ENCODE data around the gene CATSPER3. TPM values are rescaled to one million over a fixed set of nuclear protein-coding genes. Genes with fewer than 3 reads are reported as not detected.

CATSPER3 gene
- total RNA-seq, 1 experiment from 2014 or later, result 0.50 TPM

GRCh38 chr5:134968055-134968454 is 348 bp downstream of the CATSPER3 start:
- H3K23me2 ChIP-seq (ENCODE audit: insufficient read length, low read depth, low read length, poor library complexity, severe bottlenecking), result no peaks in the 10 kb centered on the region
- H3K14ac ChIP-seq (ENCODE audit: insufficient read depth, low read length), result no peak overlapping the region
- no peak overlapping the region for H3K9ac ChIP-seq (ENCODE audit: extremely low read depth, insufficient read length, low read length)
- no peak overlapping the region for H4K91ac ChIP-seq (ENCODE audit: insufficient read length, low read depth, low read length)
- no peak overlapping the region for H3K4me2 ChIP-seq (ENCODE audit: insufficient read depth, insufficient read length, low read length)
- H4K5ac ChIP-seq (ENCODE audit: insufficient read length, low read depth, low read length), result no peak overlapping the region
- no peak overlapping the region for H2BK5ac ChIP-seq (ENCODE audit: insufficient read length, low read length)
- H4K8ac ChIP-seq (replicated peaks; ENCODE audit: insufficient read length, low read depth, low read length), result no peak overlapping the region
- no peak overlapping the region for H2AFZ ChIP-seq (ENCODE audit: low read length)
- no peak overlapping the region for H3K56ac ChIP-seq (ENCODE audit: insufficient read length, low read depth, low read length)
- H3K79me2 ChIP-seq (ENCODE audit: insufficient read depth, low read length), result no peaks in the 10 kb centered on the region
- no CpG with 5 or more reads among the region's 3 CpGs for WGBS (ENCODE audit: extremely low coverage, insufficient read length, low lambda C conversion rate)
- no peaks in the 10 kb centered on the region for H3K79me1 ChIP-seq (ENCODE audit: insufficient read depth, low read depth, low read length, poor library complexity, severe bottlenecking)
- no peak overlapping the region for H2BK20ac ChIP-seq (ENCODE audit: low read depth, low read length, poor library complexity, severe bottlenecking)
- H3K9me3 ChIP-seq (ENCODE audit: control insufficient read depth, low read depth, low read length), result no peaks in the 10 kb centered on the region
- H3K18ac ChIP-seq (ENCODE audit: insufficient read length, low read depth, low read length), result no peak overlapping the region
- no peak overlapping the region for H2BK120ac ChIP-seq (ENCODE audit: low read depth, low read length, poor library complexity, severe bottlenecking)
- Mint-ChIP-seq H3K36me3 (ENCODE audit: insufficient read depth in 1 of 3, low read depth in 3 of 3) (peaks cover 0 to 2% (median 0%) of the 10 kb centered on the region in 3 experiments; a peak in 1 of 7 replicates), H3K27me3 (ENCODE audit: low read depth) (no peaks in the 10 kb centered on the region), H3K27ac (no peak overlapping the region), H3K4me1 (no peaks in the 10 kb centered on the region), H3K9me3 (no peaks in the 10 kb centered on the region), H3K4me3 (no peak overlapping the region)
- TF ChIP-seq, protein P1, sequence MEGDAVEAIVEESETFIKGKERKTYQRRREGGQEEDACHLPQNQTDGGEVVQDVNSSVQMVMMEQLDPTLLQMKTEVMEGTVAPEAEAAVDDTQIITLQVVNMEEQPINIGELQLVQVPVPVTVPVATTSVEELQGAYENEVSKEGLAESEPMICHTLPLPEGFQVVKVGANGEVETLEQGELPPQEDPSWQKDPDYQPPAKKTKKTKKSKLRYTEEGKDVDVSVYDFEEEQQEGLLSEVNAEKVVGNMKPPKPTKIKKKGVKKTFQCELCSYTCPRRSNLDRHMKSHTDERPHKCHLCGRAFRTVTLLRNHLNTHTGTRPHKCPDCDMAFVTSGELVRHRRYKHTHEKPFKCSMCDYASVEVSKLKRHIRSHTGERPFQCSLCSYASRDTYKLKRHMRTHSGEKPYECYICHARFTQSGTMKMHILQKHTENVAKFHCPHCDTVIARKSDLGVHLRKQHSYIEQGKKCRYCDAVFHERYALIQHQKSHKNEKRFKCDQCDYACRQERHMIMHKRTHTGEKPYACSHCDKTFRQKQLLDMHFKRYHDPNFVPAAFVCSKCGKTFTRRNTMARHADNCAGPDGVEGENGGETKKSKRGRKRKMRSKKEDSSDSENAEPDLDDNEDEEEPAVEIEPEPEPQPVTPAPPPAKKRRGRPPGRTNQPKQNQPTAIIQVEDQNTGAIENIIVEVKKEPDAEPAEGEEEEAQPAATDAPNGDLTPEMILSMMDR (conservative IDR thresholded peaks at IDR 0.05), result no peak
- H2BK15ac ChIP-seq (ENCODE audit: low read depth, low read length), result no peak overlapping the region
- no peaks in the 10 kb centered on the region for H3K27me3 ChIP-seq (ENCODE audit: insufficient read depth, low read length)
- no peak overlapping the region for H3K4ac ChIP-seq (ENCODE audit: low read depth, low read length)
- no peak overlapping the region for H2BK12ac ChIP-seq (ENCODE audit: insufficient read length, low read depth, low read length)
- no peak overlapping the region for H3T11ph ChIP-seq (ENCODE audit: low read length)
- H3K4me1 ChIP-seq (ENCODE audit: insufficient read depth, low read length), result no peaks in the 10 kb centered on the region
- H3K27ac ChIP-seq (ENCODE audit: insufficient read length, low read depth, low read length), result no peak overlapping the region
- H3K23ac ChIP-seq (ENCODE audit: insufficient read length, low read depth, low read length), result no peak overlapping the region
- H4K20me1 ChIP-seq (ENCODE audit: control insufficient read depth, insufficient read depth, insufficient read length), result no peaks in the 10 kb centered on the region
- H2AK5ac ChIP-seq (ENCODE audit: insufficient read length, low read length), result no peak overlapping the region
- DNase-seq, result no peak

Measured in H9 (cell line).